ENCODE measurements around the gene LRRC17. TPM values are rescaled to one million over a fixed set of nuclear protein-coding genes. Genes with fewer than 3 reads are reported as not detected.

Gene LRRC17
- total and polyA plus RNA-seq, 9 of the 15 experiments (the other 6 are each of a cell fraction or from before 2014, with no cell fraction given), result 0.03 to 0.18 (median 0.12) TPM; not detected in 5

DNA sequence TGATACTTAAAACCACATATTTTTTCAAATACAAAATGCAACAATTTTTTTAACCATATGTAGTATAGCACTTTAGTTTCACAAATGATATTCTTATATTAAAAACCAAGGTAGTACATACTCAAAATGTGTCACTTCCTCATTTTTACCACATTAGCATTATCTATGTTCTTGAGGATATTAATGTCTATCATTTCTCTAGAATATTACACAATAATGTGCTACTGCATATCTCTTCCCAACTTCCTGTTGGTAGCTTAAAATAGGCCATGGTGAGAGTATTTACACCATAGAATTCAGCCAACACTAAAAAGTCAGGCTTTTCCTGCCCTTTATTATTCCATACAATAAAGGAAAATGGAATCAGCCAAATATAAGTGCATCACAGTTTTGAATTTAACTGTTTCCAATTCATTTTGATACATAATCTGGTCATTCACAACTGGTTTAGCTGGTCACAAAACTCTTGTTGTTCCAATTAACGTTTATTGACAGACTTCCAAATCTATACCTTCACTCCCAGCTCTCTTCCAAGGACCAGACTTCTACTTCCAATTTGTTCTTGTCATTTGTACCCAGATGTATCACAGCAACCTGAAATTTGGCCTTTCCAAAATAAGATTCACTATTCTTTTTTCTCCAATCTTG, 20.0 kb upstream of the LRRC17 start (continued):
- TF ChIP-seq ZNF395 (CRISPR knock-in tag; IDR thresholded peaks at IDR 0.05), result no peak
- no peak for TF ChIP-seq RNF2 (IDR thresholded peaks at IDR 0.05)
- TF ChIP-seq SRSF9 (IDR thresholded peaks at IDR 0.05; ENCODE audit: borderline replicate concordance, low read depth, low read length), result no peak
- peak; percentile 59 for TF ChIP-seq CEBPG (CRISPR knock-in tag; IDR thresholded peaks at IDR 0.05)
- TF ChIP-seq CEBPG (tag; conservative IDR thresholded peaks at IDR 0.05 in 1 of 2, IDR thresholded peaks at IDR 0.05 in 1 of 2), result peak; percentile 88 to 96
- TF ChIP-seq REST (IDR thresholded peaks at IDR 0.05; ENCODE audit: borderline replicate concordance), result no peak
- TF ChIP-seq REST (CRISPR knock-in tag; IDR thresholded peaks at IDR 0.05; ENCODE audit: low read depth), result no peak
- TF ChIP-seq SOX6 (IDR thresholded peaks at IDR 0.05), result no peak; the same call in 1 of the 2 replicates
- TF ChIP-seq MEIS2 (IDR thresholded peaks at IDR 0.05; ENCODE audit: partially characterized antibody), result peak; percentile 60
- no peak for TF ChIP-seq TCF7 (IDR thresholded peaks at IDR 0.05; ENCODE audit: borderline replicate concordance)
- TF ChIP-seq ZNF644 (tag; IDR thresholded peaks at IDR 0.05; ENCODE audit: low read depth), result no peak
- TF ChIP-seq DACH1 (IDR thresholded peaks at IDR 0.05; ENCODE audit: partially characterized antibody), result no peak
- TF ChIP-seq STAG1 (CRISPR knock-in tag; IDR thresholded peaks at IDR 0.05; ENCODE audit: borderline replicate concordance), result no peak
- TF ChIP-seq, protein P1, sequence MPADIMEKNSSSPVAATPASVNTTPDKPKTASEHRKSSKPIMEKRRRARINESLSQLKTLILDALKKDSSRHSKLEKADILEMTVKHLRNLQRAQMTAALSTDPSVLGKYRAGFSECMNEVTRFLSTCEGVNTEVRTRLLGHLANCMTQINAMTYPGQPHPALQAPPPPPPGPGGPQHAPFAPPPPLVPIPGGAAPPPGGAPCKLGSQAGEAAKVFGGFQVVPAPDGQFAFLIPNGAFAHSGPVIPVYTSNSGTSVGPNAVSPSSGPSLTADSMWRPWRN (IDR thresholded peaks at IDR 0.05; ENCODE audit: low read depth), result no peak
- TF ChIP-seq NONO (IDR thresholded peaks at IDR 0.05; ENCODE audit: low read depth in 2 of 2, low read length in 1 of 2), result no peak
- TF ChIP-seq MIER1 (IDR thresholded peaks at IDR 0.05; ENCODE audit: low read depth), result no peak
- TF ChIP-seq JUND (IDR thresholded peaks at IDR 0.05; ENCODE audit: borderline replicate concordance, low read depth, low read length), result no peak
- no peak for TF ChIP-seq JUND (tag; IDR thresholded peaks at IDR 0.05; ENCODE audit: borderline replicate concordance, low read depth, low read length)
- TF ChIP-seq TCF3 (CRISPR knock-in tag; IDR thresholded peaks at IDR 0.05), result no peak
- TF ChIP-seq GATAD2B (IDR thresholded peaks at IDR 0.05; ENCODE audit: borderline replicate concordance), result no peak
